ENCODE data around the gene SOX15. TPM values are rescaled to one million over a fixed set of nuclear protein-coding genes. Genes with fewer than 3 reads are reported as not detected.
A peak's percentile ranks its signal among the peaks of the same experiment; 100 is the strongest.

SOX15 gene
- total and polyA plus RNA-seq, 10 of the 15 experiments (the other 5 are each of a cell fraction or from before 2014, with no cell fraction given): 0.06 to 0.53 (median 0.16) TPM; not detected in 2

GRCh38 chr17:7579001-7579833 lies 10.7 kb downstream of the SOX15 start, which contains the start of gene CD68 (continued):
- TF ChIP-seq MXI1 (IDR thresholded peaks at IDR 0.05; ENCODE audit: low read depth, low read length): peak; percentile 63; the same call in 1 of the 2 replicates
- TF ChIP-seq RAD51 (IDR thresholded peaks at IDR 0.05): peak; percentile 74
- no peak for TF ChIP-seq ELK1 (IDR thresholded peaks at IDR 0.05; ENCODE audit: low read depth, low read length)
- TF ChIP-seq SRF (IDR thresholded peaks at IDR 0.05; ENCODE audit: low read depth in 2 of 2, low read length in 2 of 2): no peak; a peak in 1 of 4 replicates
- TF ChIP-seq RCOR1 (conservative IDR thresholded peaks at IDR 0.05; ENCODE audit: low read depth, low read length): no peak
- TF ChIP-seq E2F8 (IDR thresholded peaks at IDR 0.05; ENCODE audit: low read depth, partially characterized antibody): no peak
- TF ChIP-seq BCLAF1 (IDR thresholded peaks at IDR 0.05): no peak
- TF ChIP-seq NR2C1 (IDR thresholded peaks at IDR 0.05): no peak
- TF ChIP-seq USF1 (IDR thresholded peaks at IDR 0.05; ENCODE audit: borderline replicate concordance, extremely low read length, insufficient read depth, low read depth, low read length): peak; percentile 1
- peak; percentile 42; the same call in 1 of the 2 replicates for TF ChIP-seq CBFB (IDR thresholded peaks at IDR 0.05; ENCODE audit: low read depth)
- no peak for TF ChIP-seq TCF7 (IDR thresholded peaks at IDR 0.05; ENCODE audit: borderline replicate concordance)
- peak; percentile 90 for TF ChIP-seq BCL3 (IDR thresholded peaks at IDR 0.05; ENCODE audit: borderline replicate concordance, insufficient read depth, low read depth, low read length, poor library complexity, severe bottlenecking)
- no peak for TF ChIP-seq SIN3A (IDR thresholded peaks at IDR 0.05; ENCODE audit: low read depth, low read length)
- no peak for TF ChIP-seq KAT2A (conservative IDR thresholded peaks at IDR 0.05; ENCODE audit: control insufficient read depth, low read depth, low read length)
- peak; percentile 98 for TF ChIP-seq SMAD5 (IDR thresholded peaks at IDR 0.05; ENCODE audit: low read depth)
- TF ChIP-seq CREB1 (IDR thresholded peaks at IDR 0.05; ENCODE audit: low read depth): peak; percentile 68; the same call in 1 of the 2 replicates
- no peak for TF ChIP-seq RB1 (IDR thresholded peaks at IDR 0.05; ENCODE audit: borderline replicate concordance)
- peak; percentile 78; the same call in 1 of the 2 replicates for TF ChIP-seq TARDBP (IDR thresholded peaks at IDR 0.05; ENCODE audit: borderline replicate concordance)
- no peak for TF ChIP-seq WRNIP1 (IDR thresholded peaks at IDR 0.05; ENCODE audit: borderline replicate concordance, low read depth, low read length)
- no peak for TF ChIP-seq SIX5 (IDR thresholded peaks at IDR 0.05; ENCODE audit: low read depth, low read length, severe bottlenecking)
